ENCODE data around the gene LRCH2.

LRCH2 gene

GRCh38 chrX:115260330-115260729 lies 26.4 kb upstream of the LRCH2 start:
- TF ChIP-seq CTCF (IDR thresholded peaks at IDR 0.05; ENCODE audit: low read depth, low read length): no peak
- H3K4me3 ChIP-seq (replicated peaks in 1 of 2; ENCODE audit: low read depth in 2 of 2, low read length in 2 of 2): no peak overlapping the region
- no peak for DNase-seq (ENCODE audit: low read depth in 2 of 2)

DNA sequence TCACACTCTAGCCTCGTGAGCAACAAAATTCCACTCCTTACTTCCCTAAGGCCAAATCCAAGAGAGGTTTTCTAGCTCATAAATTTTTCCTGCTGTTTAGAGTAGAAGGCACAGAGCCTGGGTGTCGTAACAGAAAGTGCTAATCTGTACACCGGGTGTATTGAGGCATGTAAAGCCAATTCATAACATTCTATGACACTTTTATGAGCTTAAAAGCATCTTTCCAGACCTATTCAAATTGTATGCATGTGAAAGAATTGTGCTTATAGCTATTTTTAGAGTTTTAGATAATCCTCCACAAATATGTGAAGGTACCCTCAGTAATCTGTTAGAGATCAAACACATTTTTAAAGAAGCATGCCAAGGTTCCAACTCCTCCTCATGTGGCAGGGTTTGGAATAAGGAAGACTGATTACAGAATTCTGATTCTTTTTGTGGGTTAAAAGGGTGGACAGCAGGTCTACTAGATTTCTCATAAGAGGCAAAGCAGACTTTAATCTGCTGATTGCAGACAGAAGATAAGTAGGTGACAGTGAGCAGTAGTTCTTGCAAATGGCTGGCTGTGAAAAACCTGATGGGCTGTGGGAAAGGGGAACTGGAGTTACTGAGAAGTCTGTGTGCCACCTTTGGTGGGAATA lies 25.5 kb upstream of the LRCH2 start:
- no peak for TF ChIP-seq CTCF (IDR thresholded peaks at IDR 0.05; ENCODE audit: low read depth, low read length)
- no peak overlapping the region for H3K4me3 ChIP-seq (replicated peaks in 1 of 2; ENCODE audit: low read depth in 2 of 2, low read length in 2 of 2)
- peak in 1 of 2 donors; percentile 2 for DNase-seq (ENCODE audit: low read depth in 2 of 2)

DNA sequence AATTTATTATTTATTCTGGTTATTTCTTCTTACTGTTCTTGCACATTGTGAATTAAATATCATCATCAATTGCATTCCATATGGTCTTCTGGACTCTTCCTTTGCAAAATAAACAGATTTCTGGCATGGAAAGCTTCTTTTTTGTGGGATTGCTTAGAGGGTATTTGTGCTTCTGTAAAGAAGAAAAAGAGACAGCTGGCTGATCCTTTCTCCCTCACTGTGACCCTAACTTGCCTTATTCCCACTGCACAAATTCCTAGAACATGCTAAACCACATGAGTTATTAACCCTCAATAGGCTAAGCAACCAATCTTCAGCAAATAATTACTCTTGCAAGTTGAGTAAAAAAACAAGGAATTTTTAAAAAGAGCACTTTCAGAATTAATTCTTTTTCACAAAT lies 23.8 kb upstream of the LRCH2 start:
- H3K4me3 ChIP-seq (replicated peaks in 1 of 2; ENCODE audit: low read depth in 2 of 2, low read length in 2 of 2): no peak overlapping the region
- TF ChIP-seq CTCF (IDR thresholded peaks at IDR 0.05; ENCODE audit: low read depth, low read length): no peak
- DNase-seq (ENCODE audit: low read depth in 2 of 2): no peak

- no peak for TF ChIP-seq CTCF (IDR thresholded peaks at IDR 0.05; ENCODE audit: low read depth, low read length)
- DNase-seq (ENCODE audit: low read depth in 2 of 2): no peak
- H3K4me3 ChIP-seq (replicated peaks in 1 of 2; ENCODE audit: low read depth in 2 of 2, low read length in 2 of 2): no peak overlapping the region
Measured at GRCh38 chrX:115255003-115255402, 21.1 kb upstream of the LRCH2 start.

- TF ChIP-seq CTCF (IDR thresholded peaks at IDR 0.05; ENCODE audit: low read depth, low read length): no peak
- no peak overlapping the region for H3K4me3 ChIP-seq (replicated peaks in 1 of 2; ENCODE audit: low read depth in 2 of 2, low read length in 2 of 2)
- no peak for DNase-seq (ENCODE audit: low read depth in 2 of 2)
Measured at GRCh38 chrX:115251458-115252233, 17.8 kb upstream of the LRCH2 start.

GRCh38 chrX:115237056-115237455 lies 3.2 kb upstream of the LRCH2 start:
- no peak for TF ChIP-seq CTCF (IDR thresholded peaks at IDR 0.05; ENCODE audit: low read depth, low read length)
- no peak for DNase-seq (ENCODE audit: low read depth in 2 of 2)

More at GRCh38 chrX:115237056-115237455, 3.2 kb upstream of the LRCH2 start:
- H3K4me3 ChIP-seq (replicated peaks in 1 of 2; ENCODE audit: low read depth in 2 of 2, low read length in 2 of 2): no peak overlapping the region
